Peyer's patch (tissue), 4 donors: ENCODE data around the gene CLDN6. TPM values are rescaled to one million over a fixed set of nuclear protein-coding genes. Genes with fewer than 3 reads are reported as not detected.

Experiments
- DNase-seq, 3 donors: peaks; one replicate each; pipeline ENCODE4 v3.0.0-alpha.2; 2017 to 2019
- H3K27ac ChIP-seq, 4 donors: fragments of 200-600 bp; sonication (generic); one replicate each; pipeline ENCODE4 v1.5.1; 2016 to 2019
- H3K27me3 ChIP-seq, 2 donors: fragments of 200-600 bp; sonication (generic); one replicate each; pipeline ENCODE4 v1.5.1; 2019
- H3K36me3 ChIP-seq, 3 donors: fragments of 200-600 bp; sonication (generic); one replicate each; pipeline ENCODE4 v1.5.1; 2016 to 2019
- H3K4me1 ChIP-seq, 4 donors: fragments of 200-600 bp; sonication (generic); one replicate each; pipeline ENCODE4 v1.5.1; 2016 to 2019
- H3K4me3 ChIP-seq, 4 donors: fragments of 200-600 bp; sonication (generic); 1 replicate in 3 of 4; 2 replicates in 1 of 4; pipeline ENCODE4 v1.5.1; 2016 to 2019; ENCODE audit warnings: mild to moderate bottlenecking in 1 of 4
- H3K9me3 ChIP-seq, 4 donors: fragments of 200-600 bp; sonication (generic); one replicate each; pipeline ENCODE4 v1.5.1; 2016 to 2019; ENCODE audit warnings: mild to moderate bottlenecking in 1 of 4
- CTCF ChIP-seq, 6 experiments: fragments of 450-650 bp in 4 of 6; fragments of 200-600 bp in 2 of 6; sonication (generic) in 1 of 6; IDR thresholded peaks; one replicate each; pipeline ENCODE4 v1.5.1; 2017 to 2019; ENCODE audit warnings: antibody characterized with exemption in 6 of 6, mild to moderate bottlenecking in 3 of 6, moderate library complexity in 1 of 6
- POLR2A ChIP-seq, 2 donors: fragments of 450-650 bp; IDR thresholded peaks; one replicate each; pipeline ENCODE4 v1.5.1; 2017; ENCODE audit warnings: antibody characterized with exemption in 2 of 2, mild to moderate bottlenecking in 2 of 2, moderate library complexity in 2 of 2
- total RNA-seq, 4 donors: library from RNA; depleted of rRNA; stranded (reverse); fragments of >200 nt; gene quantifications; one replicate each; pipeline ENCODE4 v1.1.0, GENCODE V29; 2016

Gene CLDN6
- total RNA-seq, 4 donors from 2014 or later, result not detected

DNA sequence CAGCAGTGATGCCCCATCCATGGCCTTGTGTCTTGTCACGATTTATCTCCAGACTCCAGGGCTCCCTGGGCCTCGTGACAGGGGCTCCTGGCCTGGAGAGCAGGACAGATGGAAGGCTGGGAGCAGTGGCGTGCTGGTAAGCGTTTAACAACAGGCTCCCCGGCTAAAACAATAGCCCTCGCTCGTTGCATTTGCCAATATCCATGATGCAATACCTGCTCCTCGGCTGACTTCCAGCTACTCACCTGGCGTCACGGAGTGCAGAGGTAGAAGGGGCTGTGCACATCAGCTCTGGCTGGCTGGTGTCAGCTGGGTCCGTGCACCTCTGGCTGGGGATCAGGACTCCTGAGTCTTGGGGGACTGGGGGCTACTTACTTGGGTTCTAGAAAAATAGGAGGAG lies 20.3 kb upstream of the CLDN6 start:
- Histone ChIP-seq H3K36me3 (no peaks in the 10 kb centered on the region), H3K27me3 (peaks cover 0 to 12% of the 10 kb centered on the region in 2 donors)

DNA sequence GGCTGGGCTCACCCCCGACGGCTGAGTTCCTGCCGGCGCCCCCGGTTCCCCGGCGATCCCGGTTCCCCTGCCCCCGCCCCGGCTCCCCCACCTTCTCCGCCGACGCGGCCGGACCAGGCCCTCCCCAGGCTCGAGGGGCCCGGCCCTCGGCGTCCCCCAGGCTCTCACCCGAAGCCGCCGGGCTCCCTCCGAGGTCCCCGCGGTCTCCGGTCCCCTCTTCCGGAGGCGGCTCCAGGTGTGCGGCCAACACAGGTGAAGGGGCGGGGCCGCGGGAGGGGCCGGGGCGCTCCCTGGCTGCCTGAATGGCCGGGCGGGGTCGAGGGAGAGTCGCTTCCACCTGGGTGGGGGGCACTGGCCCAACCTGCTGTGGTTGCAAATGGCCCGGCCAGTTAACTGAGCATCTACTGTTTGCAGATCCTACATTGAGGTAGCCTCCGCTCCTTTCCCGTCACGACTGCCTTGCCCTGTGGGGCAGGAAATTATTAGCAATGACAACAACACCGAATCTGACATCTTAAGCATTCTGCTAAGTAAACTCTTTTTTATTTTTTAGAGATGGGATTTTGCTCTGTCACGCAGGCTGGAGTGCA lies 18.8 kb upstream of the CLDN6 start, which contains the start of gene BICDL2:
TSS of gene BICDL2 (minus strand) at position 219 of the 590 bp plus-strand sequence. CDS start 1,448 bp downstream, outside the sequence.
- peak within 1 kb of the TSS in 3 of 4 donors; percentile 74 to 79 (median 77) for H3K27ac ChIP-seq
- no peaks in the 10 kb centered on the region for H3K9me3 ChIP-seq
- TF ChIP-seq POLR2A (IDR thresholded peaks at IDR 0.05) (peak; percentile 25 to 69), CTCF (IDR thresholded peaks at IDR 0.05) (no peak)
- DNase-seq, result peak in 2 of 3 donors; percentile 84 to 88
- peaks cover 0 to 43% (median 7%) of the 10 kb centered on the region in 4 donors for H3K4me1 ChIP-seq
- peak within 1 kb of the TSS; percentile 4 to 68 (median 48) for H3K4me3 ChIP-seq
- no peaks in the 10 kb centered on the region for H3K36me3 ChIP-seq
- H3K27me3 ChIP-seq, result peaks cover 0 to 12% of the 10 kb centered on the region in 2 donors

More for the DNA sequence above, 20.3 kb upstream of the CLDN6 start:
- Histone ChIP-seq H3K4me1 (peaks cover 0 to 29% (median 7%) of the 10 kb centered on the region in 4 donors), H3K27ac (peak overlapping the region in 3 of 4 donors; percentile 46 to 92 (median 69)), H3K4me3 (no peak overlapping the region), H3K9me3 (no peaks in the 10 kb centered on the region)
- DNase-seq, result peak in 1 of 3 donors; percentile 76
- TF ChIP-seq POLR2A (IDR thresholded peaks at IDR 0.05), result peak in 1 of 2 donors; percentile 29
- TF ChIP-seq CTCF (IDR thresholded peaks at IDR 0.05), result no peak

GRCh38 chr16:3035972-3036725 lies 18.2 kb upstream of the CLDN6 start:
- Histone ChIP-seq H3K27ac (peak overlapping the region in 3 of 4 donors; percentile 74 to 79 (median 77)), H3K4me1 (peaks cover 0 to 44% (median 7%) of the 10 kb centered on the region in 4 donors), H3K36me3 (no peaks in the 10 kb centered on the region), H3K9me3 (no peaks in the 10 kb centered on the region), H3K4me3 (peak overlapping the region; percentile 4 to 68 (median 48)), H3K27me3 (peaks cover 0 to 12% of the 10 kb centered on the region in 2 donors)
- TF ChIP-seq CTCF (IDR thresholded peaks at IDR 0.05) (no peak), POLR2A (IDR thresholded peaks at IDR 0.05) (no peak)
- DNase-seq, result peak in 1 of 3 donors; percentile 78

GRCh38 chr16:3035289-3035971 lies 17.4 kb upstream of the CLDN6 start:
- Histone ChIP-seq H3K27me3 (peaks cover 0 to 12% of the 10 kb centered on the region in 2 donors), H3K4me3 (peak overlapping the region in 3 of 4 donors; percentile 34 to 68 (median 61))
- TF ChIP-seq POLR2A (IDR thresholded peaks at IDR 0.05) (no peak), CTCF (IDR thresholded peaks at IDR 0.05) (no peak)

GRCh38 chr16:3032624-3033023 lies 14.6 kb upstream of the CLDN6 start:
- H3K36me3 ChIP-seq, result peaks cover 0 to 4% (median 0%) of the 10 kb centered on the region in 3 donors
- H3K27ac ChIP-seq, result peak overlapping the region in 1 of 4 donors; percentile 12
- peaks cover 3 to 52% (median 14%) of the 10 kb centered on the region in 4 donors for H3K4me1 ChIP-seq
- peaks cover 0 to 12% of the 10 kb centered on the region in 2 donors for H3K27me3 ChIP-seq
- TF ChIP-seq POLR2A (IDR thresholded peaks at IDR 0.05) (peak in 1 of 2 donors; percentile 19), CTCF (IDR thresholded peaks at IDR 0.05) (no peak)
- H3K9me3 ChIP-seq, result no peaks in the 10 kb centered on the region
- no peak for DNase-seq
- H3K4me3 ChIP-seq, result no peak overlapping the region

More at GRCh38 chr16:3035289-3035971, 17.4 kb upstream of the CLDN6 start:
- Histone ChIP-seq H3K9me3 (no peaks in the 10 kb centered on the region), H3K4me1 (peaks cover 0 to 44% (median 7%) of the 10 kb centered on the region in 4 donors), H3K27ac (peak overlapping the region in 1 of 4 donors; percentile 79), H3K36me3 (peaks cover 0 to under 1% (median 0%) of the 10 kb centered on the region in 3 donors)
- no peak for DNase-seq
